KOPT-K1 (cell line): ENCODE measurements around the gene FTL.

Experiments
- H3K27ac ChIP-seq: fragments of 200-600 bp; sonication (generic); 2 replicates; pipeline ENCODE4 v1.5.1; 2016; ENCODE audit warnings: antibody characterized with exemption, mild to moderate bottlenecking, low read depth, low read length; ENCODE audit not compliant: poor library complexity, severe bottlenecking
- H3K36me3 ChIP-seq: fragments of 200-600 bp; sonication (generic); 2 replicates; pipeline ENCODE4 v1.5.1; 2017; ENCODE audit warnings: antibody characterized with exemption, mild to moderate bottlenecking, low read length, moderate library complexity; ENCODE audit not compliant: insufficient read depth
- H3K9me3 ChIP-seq: fragments of 200-600 bp; sonication (generic); 2 replicates; pipeline ENCODE4 v1.5.1; 2017; ENCODE audit warnings: antibody characterized with exemption, low read length, mild to moderate bottlenecking; ENCODE audit not compliant: insufficient read depth, poor library complexity, severe bottlenecking

The FTL gene

GRCh38 chr19:48968179-48968661, 3.1 kb downstream of the FTL start:
- Histone ChIP-seq H3K27ac (no peak overlapping the region), H3K36me3 (peaks cover 47% of the 10 kb centered on the region)

GRCh38 chr19:48968813-48969218, 3.7 kb downstream of the FTL start:
- Histone ChIP-seq H3K36me3 (peaks cover 51% of the 10 kb centered on the region), H3K27ac (no peak overlapping the region), H3K9me3 (no peaks in the 10 kb centered on the region)

More at GRCh38 chr19:48968179-48968661, 3.1 kb downstream of the FTL start:
- no peaks in the 10 kb centered on the region for H3K9me3 ChIP-seq

- Histone ChIP-seq H3K27ac (no peak overlapping the region), H3K9me3 (no peaks in the 10 kb centered on the region), H3K36me3 (peaks cover 58% of the 10 kb centered on the region)
These were observed 4.4 kb downstream of the FTL start for GRCh38 chr19:48969276-48970138.

- H3K9me3 ChIP-seq: no peaks in the 10 kb centered on the region
- H3K36me3 ChIP-seq: peaks cover 60% of the 10 kb centered on the region
- H3K27ac ChIP-seq: no peak overlapping the region
These were observed 5.1 kb downstream of the FTL start for GRCh38 chr19:48970139-48970766.

- H3K27ac ChIP-seq: no peak overlapping the region
- H3K9me3 ChIP-seq: no peaks in the 10 kb centered on the region
- H3K36me3 ChIP-seq: peaks cover 59% of the 10 kb centered on the region
These were observed 5.8 kb downstream of the FTL start for GRCh38 chr19:48970923-48971395.

- Histone ChIP-seq H3K9me3 (no peaks in the 10 kb centered on the region), H3K36me3 (peaks cover 28% of the 10 kb centered on the region; the same call in 1 of the 2 replicates), H3K27ac (no peak overlapping the region)
These were observed 11.1 kb downstream of the FTL start for GRCh38 chr19:48975947-48976847.

- Histone ChIP-seq H3K27ac (no peak overlapping the region), H3K9me3 (no peaks in the 10 kb centered on the region), H3K36me3 (peaks cover 35% of the 10 kb centered on the region; the same call in 1 of the 2 replicates)
These were observed 12.0 kb downstream of the FTL start for GRCh38 chr19:48977061-48977460.

- no peaks in the 10 kb centered on the region for H3K9me3 ChIP-seq
- no peak overlapping the region for H3K27ac ChIP-seq
- H3K36me3 ChIP-seq: peaks cover 53% of the 10 kb centered on the region
These were observed 17.2 kb downstream of the FTL start for GRCh38 chr19:48982280-48982679.

- no peaks in the 10 kb centered on the region for H3K9me3 ChIP-seq
- H3K27ac ChIP-seq: no peak overlapping the region
- H3K36me3 ChIP-seq: peaks cover 59% of the 10 kb centered on the region
These were observed 20.6 kb downstream of the FTL start for GRCh38 chr19:48985711-48986110.

GRCh38 chr19:48986211-48986610, 21.1 kb downstream of the FTL start:
- Histone ChIP-seq H3K9me3 (no peaks in the 10 kb centered on the region), H3K36me3 (peaks cover 62% of the 10 kb centered on the region), H3K27ac (no peak overlapping the region)

GRCh38 chr19:48987323-48987722, 22.2 kb downstream of the FTL start:
- Histone ChIP-seq H3K9me3 (no peaks in the 10 kb centered on the region), H3K36me3 (peaks cover 53% of the 10 kb centered on the region), H3K27ac (no peak overlapping the region)

- H3K36me3 ChIP-seq: peaks cover 44% of the 10 kb centered on the region
- H3K9me3 ChIP-seq: no peaks in the 10 kb centered on the region
- H3K27ac ChIP-seq: no peak overlapping the region
These were observed 23.2 kb downstream of the FTL start for GRCh38 chr19:48988286-48988685.

GRCh38 chr19:48988860-48989259, 23.8 kb downstream of the FTL start:
- H3K27ac ChIP-seq: no peak overlapping the region
- peaks cover 40% of the 10 kb centered on the region for H3K36me3 ChIP-seq
- no peaks in the 10 kb centered on the region for H3K9me3 ChIP-seq

GRCh38 chr19:48989701-48990291, 24.7 kb downstream of the FTL start:
- no peak overlapping the region for H3K27ac ChIP-seq
- H3K9me3 ChIP-seq: no peaks in the 10 kb centered on the region
- peaks cover 34% of the 10 kb centered on the region; the same call in 1 of the 2 replicates for H3K36me3 ChIP-seq
